Small intestine (tissue), 7 donors: ENCODE measurements around the gene IKZF3. TPM values are rescaled to one million over a fixed set of nuclear protein-coding genes. Genes with fewer than 3 reads are reported as not detected.

Source experiments
- DNase-seq, 2 donors: peaks; one replicate each; pipeline versions ENCODE4 v3.0.0 to v3.0.0-alpha.2; 2013
- FAIRE-seq: peaks from 2 replicates; lab custom pipeline; 2012; peaks lifted over from hg19 to GRCh38; lab: Jason Lieb, UNC
- H3K27ac ChIP-seq, 3 donors: one replicate each; pipeline ENCODE4 v1.5.1; 2013; ENCODE audit warnings: low read length in 2 of 3, mild to moderate bottlenecking in 2 of 3, control low read depth in 1 of 3, inconsistent platforms in 1 of 3, low read depth in 1 of 3, moderate library complexity in 1 of 3
- H3K27me3 ChIP-seq, 3 donors: one replicate each; pipeline ENCODE4 v1.6.1; 2013; ENCODE audit warnings: low read length in 3 of 3, inconsistent platforms in 1 of 3; ENCODE audit not compliant: control insufficient read depth in 3 of 3, insufficient read depth in 3 of 3
- H3K36me3 ChIP-seq, 3 donors: one replicate each; pipeline ENCODE4 v1.6.1; 2013; ENCODE audit warnings: low read length in 3 of 3, inconsistent platforms in 1 of 3, low read depth in 1 of 3, mild to moderate bottlenecking in 1 of 3, moderate library complexity in 1 of 3; ENCODE audit not compliant: control insufficient read depth in 3 of 3, insufficient read depth in 2 of 3
- H3K4me1 ChIP-seq, 3 donors: one replicate each; pipeline ENCODE4 v1.6.1; 2013; ENCODE audit warnings: low read length in 2 of 3, inconsistent platforms in 1 of 3, low read depth in 1 of 3, mild to moderate bottlenecking in 1 of 3, moderate library complexity in 1 of 3; ENCODE audit not compliant: control insufficient read depth in 3 of 3, insufficient read depth in 2 of 3
- H3K4me3 ChIP-seq, 3 donors: one replicate each; pipeline ENCODE4 v1.5.1; 2013; ENCODE audit warnings: low read length in 3 of 3, control low read depth in 1 of 3, inconsistent platforms in 1 of 3, low read depth in 1 of 3, mild to moderate bottlenecking in 1 of 3, moderate library complexity in 1 of 3
- H3K9me3 ChIP-seq, 2 donors: one replicate each; pipeline ENCODE4 v1.6.1; 2013; ENCODE audit warnings: low read depth in 1 of 2, low read length in 1 of 2; ENCODE audit not compliant: control insufficient read depth in 2 of 2, insufficient read depth in 1 of 2
- WGBS, 3 donors: extraction: QIAGEN DNeasy Blood & Tissue Kit; methylation state at CpG; one replicate each; pipeline ENCODE4 v1.1.7; 2013; 5-methylcytosine and 5-hydroxymethylcytosine counted together
- polyA plus RNA-seq, 4 donors: library from polyadenylated mRNA; stranded (reverse) in 3 of 4; unstranded in 1 of 4; fragments of 200-250 nt in 3 of 4; fragments of 120-200 nt in 1 of 4; gene quantifications; one replicate each; pipeline versions ENCODE4 v1.2.1 to v1.2.3, GENCODE V29; 2013
- donor health status: healthy with polysubstance abuse.
- donor health status: control.
- donor health status: control.
- donor health status: Bipolar disorder and iron deficiency.
- donor health status: healthy.

IKZF3 gene
- polyA plus RNA-seq, 4 donors, result 0.67 to 1.6 (median 1.4) TPM

GRCh38 chr17:39836117-39836516, 28.0 kb downstream of the IKZF3 start:
- peaks cover 0 to 20% of the 10 kb centered on the region in 2 donors for H3K9me3 ChIP-seq
- no peaks in the 10 kb centered on the region for H3K4me1 ChIP-seq
- H3K4me3 ChIP-seq, result no peak overlapping the region
- 87 to 91% (median 90%) methylated on average over 6 of the region's 6 CpGs for WGBS, 3 donors
- no peak overlapping the region for H3K27ac ChIP-seq
- DNase-seq, result no peak
- H3K27me3 ChIP-seq, result no peaks in the 10 kb centered on the region
- no peaks in the 10 kb centered on the region for H3K36me3 ChIP-seq
- no peak for FAIRE-seq

- H3K9me3 ChIP-seq, result peaks cover 0 to 20% of the 10 kb centered on the region in 2 donors
- no peak overlapping the region for H3K27ac ChIP-seq
- no peak overlapping the region for H3K4me3 ChIP-seq
- DNase-seq, result no peak
- no peak for FAIRE-seq
- no peaks in the 10 kb centered on the region for H3K36me3 ChIP-seq
- WGBS, 3 donors, result 94 to 97% (median 95%) methylated on average over 17 of the region's 17 CpGs
- H3K27me3 ChIP-seq, result no peaks in the 10 kb centered on the region
- no peaks in the 10 kb centered on the region for H3K4me1 ChIP-seq
Observed at GRCh38 chr17:39835038-39835786, 28.9 kb downstream of the IKZF3 start.

GRCh38 chr17:39834017-39834416, 30.1 kb downstream of the IKZF3 start:
- no peak for FAIRE-seq
- Histone ChIP-seq H3K4me1 (no peaks in the 10 kb centered on the region), H3K27me3 (no peaks in the 10 kb centered on the region), H3K4me3 (no peak overlapping the region), H3K9me3 (peaks cover 0 to 20% of the 10 kb centered on the region in 2 donors), H3K36me3 (no peaks in the 10 kb centered on the region), H3K27ac (no peak overlapping the region)
- DNase-seq, result no peak

- peaks cover 0 to 2% (median 0%) of the 10 kb centered on the region in 3 donors for H3K36me3 ChIP-seq
- no peak for FAIRE-seq
- no peak overlapping the region for H3K27ac ChIP-seq
- no peak overlapping the region for H3K4me3 ChIP-seq
- H3K4me1 ChIP-seq, result peaks cover 0 to 7% (median 1%) of the 10 kb centered on the region in 3 donors
- H3K9me3 ChIP-seq, result peaks cover 0 to 9% of the 10 kb centered on the region in 2 donors
- 64 to 88% (median 85%) methylated on average over 2 of the region's 2 CpGs for WGBS, 3 donors
- DNase-seq, result no peak
- H3K27me3 ChIP-seq, result no peaks in the 10 kb centered on the region
Observed at GRCh38 chr17:39831588-39831987, 32.5 kb downstream of the IKZF3 start.

- DNase-seq, result peak; percentile 51 to 55
Observed at GRCh38 chr17:39828443-39828842, 35.7 kb downstream of the IKZF3 start.

GRCh38 chr17:39826334-39826733, 37.8 kb downstream of the IKZF3 start:
- FAIRE-seq (no peak), DNase-seq (no peak)
- Histone ChIP-seq H3K9me3 (peaks cover 2 to 15% of the 10 kb centered on the region in 2 donors), H3K27ac (no peak overlapping the region), H3K27me3 (peaks cover 0 to 2% (median 0%) of the 10 kb centered on the region in 3 donors), H3K4me1 (peaks cover 0 to 7% (median 1%) of the 10 kb centered on the region in 3 donors), H3K4me3 (no peak overlapping the region), H3K36me3 (peaks cover 0 to 2% (median 2%) of the 10 kb centered on the region in 3 donors)
- 95 to 96% (median 95%) methylated on average over 2 of the region's 2 CpGs for WGBS, 3 donors

More at GRCh38 chr17:39828443-39828842, 35.7 kb downstream of the IKZF3 start:
- H3K9me3 ChIP-seq, result peaks cover 2 to 13% of the 10 kb centered on the region in 2 donors
- H3K4me1 ChIP-seq, result peaks cover 0 to 7% (median 1%) of the 10 kb centered on the region in 3 donors
- peaks cover 0 to 2% (median 2%) of the 10 kb centered on the region in 3 donors for H3K36me3 ChIP-seq
- H3K4me3 ChIP-seq, result no peak overlapping the region
- no peak for FAIRE-seq
- H3K27me3 ChIP-seq, result peaks cover 0 to 2% (median 0%) of the 10 kb centered on the region in 3 donors
- H3K27ac ChIP-seq, result no peak overlapping the region
- 43 to 79% (median 47%) methylated on average over 4 of the region's 4 CpGs for WGBS, 3 donors

GRCh38 chr17:39823407-39824054, 40.6 kb downstream of the IKZF3 start:
- no peak overlapping the region for H3K27ac ChIP-seq
- 94 to 100% (median 97%) methylated on average over 5 of the region's 5 CpGs for WGBS, 3 donors
- H3K4me1 ChIP-seq, result peaks cover 0 to 6% (median 5%) of the 10 kb centered on the region in 3 donors
- H3K9me3 ChIP-seq, result peaks cover 2 to 15% of the 10 kb centered on the region in 2 donors
- no peak for FAIRE-seq
- no peak for DNase-seq
- H3K4me3 ChIP-seq, result no peak overlapping the region
- peaks cover 0 to 2% (median 0%) of the 10 kb centered on the region in 3 donors for H3K27me3 ChIP-seq
- H3K36me3 ChIP-seq, result peaks cover 0 to 2% (median 2%) of the 10 kb centered on the region in 3 donors

GRCh38 chr17:39822051-39822451, 42.1 kb downstream of the IKZF3 start:
- H3K27ac ChIP-seq, result no peak overlapping the region
- H3K27me3 ChIP-seq, result peaks cover 0 to 2% (median 0%) of the 10 kb centered on the region in 3 donors
- peaks cover 0 to 2% (median 0%) of the 10 kb centered on the region in 3 donors for H3K36me3 ChIP-seq
- WGBS, 3 donors, result 63 to 92% (median 80%) methylated on average over 2 of the region's 2 CpGs
- no peak for FAIRE-seq
- no peak for DNase-seq
- H3K9me3 ChIP-seq, result peaks cover 2 to 15% of the 10 kb centered on the region in 2 donors
- H3K4me3 ChIP-seq, result no peak overlapping the region
- H3K4me1 ChIP-seq, result peaks cover 0 to 3% (median 0%) of the 10 kb centered on the region in 3 donors
